Hepatocyte (in vitro differentiated cells): ENCODE data around the gene GFER. TPM values are rescaled to one million over a fixed set of nuclear protein-coding genes. Genes with fewer than 3 reads are reported as not detected.

Experiments used
- DNase-seq: peaks from one replicate; pipeline ENCODE4 v3.0.0-alpha.2; 2016; ENCODE audit warnings: low spot score
- H2AFZ ChIP-seq: fragments of 200-600 bp; sonication (generic); 2 replicates; pipeline ENCODE4 v1.6.0; 2016; ENCODE audit warnings: antibody characterized with exemption, mild to moderate bottlenecking
- H3K27ac ChIP-seq: fragments of 200-600 bp; sonication (generic); 2 replicates; pipeline ENCODE4 v1.5.1; 2016; ENCODE audit warnings: mild to moderate bottlenecking
- H3K27me3 ChIP-seq: fragments of 200-600 bp; sonication (generic); 2 replicates; pipeline ENCODE4 v1.6.1; 2016
- H3K36me3 ChIP-seq: fragments of 200-600 bp; sonication (generic); replicated peaks from 2 replicates; pipeline ENCODE4 v1.5.1; 2016; ENCODE audit warnings: low read depth; ENCODE audit not compliant: insufficient read depth
- H3K4me1 ChIP-seq: fragments of 200-600 bp; sonication (generic); 2 replicates; pipeline ENCODE4 v1.5.1; 2016; ENCODE audit warnings: mild to moderate bottlenecking, moderate library complexity; ENCODE audit not compliant: insufficient read depth
- H3K4me2 ChIP-seq: fragments of 200-600 bp; sonication (generic); 2 replicates; pipeline ENCODE4 v1.6.0; 2016
- H3K4me3 ChIP-seq: fragments of 200-600 bp; sonication (generic); 2 replicates; pipeline ENCODE4 v1.5.1; 2016; ENCODE audit warnings: mild to moderate bottlenecking
- H3K79me2 ChIP-seq: fragments of 200-600 bp; sonication (generic); 2 replicates; pipeline ENCODE4 v1.6.0; 2017; ENCODE audit warnings: mild to moderate bottlenecking
- H3K9me2 ChIP-seq: fragments of 200-600 bp; sonication (generic); replicated peaks from 2 replicates; pipeline ENCODE4 v1.6.0; 2017; ENCODE audit warnings: mild to moderate bottlenecking; ENCODE audit not compliant: insufficient read depth
- H3K9me3 ChIP-seq: fragments of 200-600 bp; sonication (generic); 2 replicates; pipeline ENCODE4 v1.5.1; 2016; ENCODE audit warnings: low read depth, mild to moderate bottlenecking
- H4K20me1 ChIP-seq: fragments of 200-600 bp; sonication (generic); 2 replicates; pipeline ENCODE4 v1.6.0; 2016; ENCODE audit warnings: mild to moderate bottlenecking; ENCODE audit not compliant: insufficient read depth, poor library complexity, severe bottlenecking
- EZH2 ChIP-seq: fragments of 200-600 bp; sonication (generic); IDR thresholded peaks from 2 replicates; pipeline ENCODE4 v1.6.1; 2016; ENCODE audit warnings: antibody characterized with exemption, mild to moderate bottlenecking, borderline replicate concordance
- EZH2phosphoT487 ChIP-seq: fragments of 200-600 bp; sonication (generic); IDR thresholded peaks from one replicate; pipeline ENCODE4 v1.6.1; 2018; ENCODE audit warnings: antibody characterized with exemption, mild to moderate bottlenecking, low read depth, moderate library complexity; ENCODE audit not compliant: unreplicated experiment, severe bottlenecking
- WGBS: methylation state at CpG from one replicate; pipeline ENCODE4 v1.1.6; 2016; ENCODE audit warnings: low lambda C conversion rate; ENCODE audit errors: missing lambda C conversion rate; 5-methylcytosine and 5-hydroxymethylcytosine counted together
- polyA plus RNA-seq: library from polyadenylated mRNA; unstranded; fragments of >200 nt; fragmentation: Nextera tagmentation; extraction: Ambion mirVana; gene quantifications from 2 replicates; pipeline ENCODE4 v1.2.1, GENCODE V29; 2016
- total RNA-seq: library from RNA; depleted of rRNA; stranded (reverse); fragments of >200 nt; gene quantifications from 2 replicates; pipeline ENCODE4 v1.2.3, GENCODE V29; 2014
- TF ChIP-seq, protein P1 (sequence below): fragments of 200-600 bp; sonication (generic); IDR thresholded peaks from 2 replicates; pipeline ENCODE4 v1.5.1; 2016; ENCODE audit warnings: antibody characterized with exemption, mild to moderate bottlenecking; ENCODE audit not compliant: poor library complexity

The GFER gene
- total and polyA plus RNA-seq, 2 experiments from 2014 or later = 34.9 to 44.0 TPM

DNA sequence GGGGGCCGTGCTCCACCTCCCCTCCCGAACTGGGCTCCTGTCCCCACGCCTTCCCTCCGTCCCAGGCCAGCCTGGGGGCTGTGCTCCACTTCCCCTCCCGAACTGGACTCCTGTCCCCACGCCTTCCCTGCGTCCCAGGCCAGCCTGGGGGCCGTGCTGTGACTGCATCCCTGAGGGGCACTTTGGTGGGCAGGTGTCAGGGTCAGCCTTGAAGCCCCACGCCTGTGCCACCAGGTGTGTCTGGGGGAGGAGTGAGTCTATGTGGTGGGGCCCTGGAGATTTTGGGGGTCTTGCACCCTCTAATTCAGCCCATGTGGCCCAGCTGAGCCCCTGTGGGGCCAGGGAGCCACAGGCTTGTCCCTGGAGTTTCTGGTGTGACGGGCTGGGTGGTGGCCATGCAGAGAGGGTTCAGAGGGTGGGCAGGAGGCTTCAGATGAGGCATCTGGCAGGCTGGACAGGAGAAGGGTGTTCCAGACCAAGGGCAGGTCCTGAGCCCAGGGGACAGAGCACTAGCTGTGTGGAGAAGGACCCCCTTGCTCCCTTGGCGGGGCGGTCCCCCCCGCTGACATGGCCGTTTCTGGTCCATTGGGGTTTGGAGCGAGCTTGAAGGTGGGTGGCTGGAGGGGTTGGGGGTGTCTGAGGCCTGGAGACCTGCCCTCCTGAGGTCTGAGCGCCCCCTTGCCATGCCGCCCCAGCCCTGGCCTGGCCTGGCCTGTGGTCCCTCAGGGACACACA, 50.9 kb downstream of the GFER start:
- 92% methylated on average over 12 of the region's 17 CpGs for WGBS
- no peak for DNase-seq

DNA sequence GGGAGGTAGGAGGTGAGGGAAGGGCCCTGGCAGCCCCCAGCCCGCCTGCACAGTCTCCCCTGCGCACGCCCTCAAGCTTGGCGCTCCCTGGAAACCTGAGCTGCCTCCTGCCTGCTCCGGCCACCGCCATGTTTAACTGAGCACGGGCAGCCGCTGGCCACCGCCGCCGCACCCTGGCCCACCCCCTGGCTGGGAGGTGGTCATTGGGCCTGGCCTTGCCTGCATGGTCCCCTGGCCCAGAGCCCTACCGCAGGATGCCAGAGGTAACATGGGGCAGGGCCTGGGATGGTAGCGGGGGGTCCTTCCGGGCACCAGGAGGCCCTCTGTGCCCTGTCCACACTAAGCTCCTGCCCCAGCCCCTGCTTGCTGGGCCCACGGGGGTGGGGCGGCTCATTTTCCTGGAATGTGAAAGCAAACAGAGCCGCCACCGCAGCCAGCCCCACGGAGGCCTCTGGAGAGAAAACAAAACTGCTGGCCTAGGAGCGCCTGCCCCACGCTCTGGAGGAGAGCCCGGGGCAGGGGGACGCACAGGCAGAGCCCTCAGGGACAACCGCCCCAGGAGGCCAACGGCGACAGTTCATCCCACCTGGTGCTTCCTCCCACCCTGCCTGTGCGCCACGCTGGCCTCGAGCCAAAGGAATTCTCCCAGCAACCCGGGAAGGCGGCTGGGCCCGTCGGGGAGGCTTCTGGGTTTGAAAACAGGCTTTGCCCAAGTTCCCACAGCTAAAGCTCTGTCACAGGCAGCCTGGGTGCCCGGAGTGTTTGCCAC, 51.6 kb downstream of the GFER start:
- H3K4me1 ChIP-seq = peaks cover 71% of the 10 kb centered on the region
- H4K20me1 ChIP-seq = no peaks in the 10 kb centered on the region
- H3K27ac ChIP-seq = peak overlapping the region; percentile 100
- H3K36me3 ChIP-seq = no peaks in the 10 kb centered on the region
- H3K27me3 ChIP-seq = no peaks in the 10 kb centered on the region
- TF ChIP-seq EZH2 (no peak), EZH2phosphoT487 (no peak)
- TF ChIP-seq, protein P1, sequence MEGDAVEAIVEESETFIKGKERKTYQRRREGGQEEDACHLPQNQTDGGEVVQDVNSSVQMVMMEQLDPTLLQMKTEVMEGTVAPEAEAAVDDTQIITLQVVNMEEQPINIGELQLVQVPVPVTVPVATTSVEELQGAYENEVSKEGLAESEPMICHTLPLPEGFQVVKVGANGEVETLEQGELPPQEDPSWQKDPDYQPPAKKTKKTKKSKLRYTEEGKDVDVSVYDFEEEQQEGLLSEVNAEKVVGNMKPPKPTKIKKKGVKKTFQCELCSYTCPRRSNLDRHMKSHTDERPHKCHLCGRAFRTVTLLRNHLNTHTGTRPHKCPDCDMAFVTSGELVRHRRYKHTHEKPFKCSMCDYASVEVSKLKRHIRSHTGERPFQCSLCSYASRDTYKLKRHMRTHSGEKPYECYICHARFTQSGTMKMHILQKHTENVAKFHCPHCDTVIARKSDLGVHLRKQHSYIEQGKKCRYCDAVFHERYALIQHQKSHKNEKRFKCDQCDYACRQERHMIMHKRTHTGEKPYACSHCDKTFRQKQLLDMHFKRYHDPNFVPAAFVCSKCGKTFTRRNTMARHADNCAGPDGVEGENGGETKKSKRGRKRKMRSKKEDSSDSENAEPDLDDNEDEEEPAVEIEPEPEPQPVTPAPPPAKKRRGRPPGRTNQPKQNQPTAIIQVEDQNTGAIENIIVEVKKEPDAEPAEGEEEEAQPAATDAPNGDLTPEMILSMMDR = no peak
- no peaks in the 10 kb centered on the region for H3K9me3 ChIP-seq
- H2AFZ ChIP-seq = no peak overlapping the region
- peak overlapping the region; percentile 74 for H3K4me2 ChIP-seq
- 35% methylated on average over 30 of the region's 34 CpGs for WGBS
- peak; percentile 81 for DNase-seq
- peaks cover 11% of the 10 kb centered on the region for H3K79me2 ChIP-seq
- H3K9me2 ChIP-seq = no peaks in the 10 kb centered on the region
- no peak overlapping the region for H3K4me3 ChIP-seq

More for the DNA sequence above, 50.9 kb downstream of the GFER start:
- H3K36me3 ChIP-seq = no peaks in the 10 kb centered on the region
- H3K27me3 ChIP-seq = no peaks in the 10 kb centered on the region
- peak overlapping the region; percentile 100 for H3K27ac ChIP-seq
- no peaks in the 10 kb centered on the region for H3K9me3 ChIP-seq
- no peaks in the 10 kb centered on the region for H3K9me2 ChIP-seq
- H3K4me3 ChIP-seq = no peak overlapping the region
- TF ChIP-seq EZH2 = no peak
- TF ChIP-seq EZH2phosphoT487 = no peak
- TF ChIP-seq, protein P1 = no peak
- H3K79me2 ChIP-seq = peaks cover 11% of the 10 kb centered on the region
- H2AFZ ChIP-seq = no peak overlapping the region
- peaks cover 63% of the 10 kb centered on the region for H3K4me1 ChIP-seq
- H3K4me2 ChIP-seq = peak overlapping the region; percentile 74
- H4K20me1 ChIP-seq = no peaks in the 10 kb centered on the region

DNA sequence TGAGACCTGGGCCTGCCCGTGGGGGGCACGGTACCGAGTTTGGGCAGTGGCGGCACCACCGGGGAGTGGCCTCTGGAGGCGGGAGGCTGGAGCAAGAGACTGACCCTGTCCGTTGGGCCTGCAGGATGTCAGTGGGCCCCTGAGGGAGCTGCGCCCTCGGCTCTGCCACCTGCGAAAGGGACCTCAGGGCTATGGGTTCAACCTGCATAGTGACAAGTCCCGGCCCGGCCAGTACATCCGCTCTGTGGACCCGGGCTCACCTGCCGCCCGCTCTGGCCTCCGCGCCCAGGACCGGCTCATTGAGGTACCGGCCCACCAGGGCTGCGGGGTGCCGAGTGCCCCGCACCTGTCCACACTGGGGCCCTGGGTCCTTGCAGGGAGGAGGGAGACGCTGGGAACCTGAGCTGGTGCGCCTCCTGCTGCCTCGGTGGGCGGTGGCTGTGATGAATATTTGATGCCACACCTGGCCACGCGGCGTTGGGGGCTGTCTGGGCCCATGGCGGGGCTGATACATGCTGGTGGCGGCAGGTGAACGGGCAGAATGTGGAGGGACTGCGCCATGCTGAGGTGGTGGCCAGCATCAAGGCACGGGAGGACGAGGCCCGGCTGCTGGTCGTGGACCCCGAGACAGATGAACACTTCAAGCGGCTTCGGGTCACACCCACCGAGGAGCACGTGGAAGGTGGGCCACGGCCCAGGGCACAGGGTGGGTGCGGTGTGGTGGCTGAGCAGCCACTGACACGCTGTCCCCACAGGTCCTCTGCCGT, 52.4 kb downstream of the GFER start:
- peak overlapping the region; percentile 74 for H3K4me2 ChIP-seq

More for the DNA sequence above, 52.4 kb downstream of the GFER start:
- WGBS = 94% methylated on average over 43 of the region's 47 CpGs
- Histone ChIP-seq H3K4me1 (peaks cover 77% of the 10 kb centered on the region), H3K9me2 (no peaks in the 10 kb centered on the region), H2AFZ (no peak overlapping the region), H3K79me2 (peaks cover 11% of the 10 kb centered on the region), H3K36me3 (no peaks in the 10 kb centered on the region), H3K27me3 (no peaks in the 10 kb centered on the region), H3K9me3 (no peaks in the 10 kb centered on the region), H4K20me1 (no peaks in the 10 kb centered on the region), H3K4me3 (no peak overlapping the region), H3K27ac (peak overlapping the region; percentile 100)
- no peak for DNase-seq
- TF ChIP-seq EZH2phosphoT487 = no peak
- TF ChIP-seq, protein P1 = no peak
- no peak for TF ChIP-seq EZH2
